ENCODE measurements around the gene BRIX1.

Gene BRIX1

DNA sequence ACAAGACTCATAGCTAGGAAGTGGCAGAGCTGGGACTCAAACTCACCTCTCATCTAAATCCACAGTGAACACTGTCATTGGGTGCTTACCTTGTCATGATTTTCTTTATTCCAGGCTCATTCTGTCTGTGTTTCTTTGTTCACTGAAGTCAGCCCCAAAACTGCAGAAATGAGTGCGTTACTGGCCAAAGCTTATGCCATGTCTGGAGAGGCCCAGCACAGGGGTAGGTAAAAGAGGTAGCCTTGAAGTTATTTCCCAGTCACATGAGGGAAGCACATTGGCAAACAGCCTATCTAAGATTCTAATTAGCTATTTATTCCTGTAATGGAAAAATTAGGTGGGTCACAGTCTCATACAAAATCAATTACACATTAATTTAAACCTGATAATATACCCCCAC is 46.7 kb upstream of the BRIX1 start:
- Histone ChIP-seq H3F3A (ENCODE audit: insufficient read depth) (no peaks in the 10 kb centered on the region), H4K20me1 (ENCODE audit: low read depth, low read length) (no peaks in the 10 kb centered on the region), H3K4me2 (ENCODE audit: low read depth, low read length, poor library complexity, severe bottlenecking) (no peak overlapping the region), H3K27ac (ENCODE audit: low read depth, low read length) (no peak overlapping the region), H3K36me3 (ENCODE audit: low read length) (no peaks in the 10 kb centered on the region), H3K4me3 (ENCODE audit: insufficient read depth, low read length, poor library complexity, severe bottlenecking) (no peak overlapping the region), H3K27me3 (ENCODE audit: low read length) (no peaks in the 10 kb centered on the region), H3K79me2 (ENCODE audit: insufficient read depth, low read length) (no peaks in the 10 kb centered on the region), H3K9ac (ENCODE audit: low read length) (no peak overlapping the region), H2AFZ (ENCODE audit: low read depth, low read length, severe bottlenecking) (no peak overlapping the region), H3K9me3 (ENCODE audit: insufficient read depth, low read length) (no peaks in the 10 kb centered on the region), H3K9me2 (replicated peaks; ENCODE audit: insufficient read depth, low read length) (no peaks in the 10 kb centered on the region)
- TF ChIP-seq CTCF (IDR thresholded peaks at IDR 0.05; ENCODE audit: insufficient read depth, low read length, poor library complexity, severe bottlenecking), result no peak
- no peak for TF ChIP-seq EZH2phosphoT487 (conservative IDR thresholded peaks at IDR 0.05; ENCODE audit: low read length)

- no peaks in the 10 kb centered on the region for H3K27me3 ChIP-seq (ENCODE audit: low read length)
- H3K9ac ChIP-seq (ENCODE audit: low read length), result no peak overlapping the region
- TF ChIP-seq CTCF (IDR thresholded peaks at IDR 0.05; ENCODE audit: insufficient read depth, low read length, poor library complexity, severe bottlenecking) (no peak), EZH2phosphoT487 (conservative IDR thresholded peaks at IDR 0.05; ENCODE audit: low read length) (no peak)
- H3K4me3 ChIP-seq (ENCODE audit: insufficient read depth, low read length, poor library complexity, severe bottlenecking), result no peak overlapping the region
- no peaks in the 10 kb centered on the region for H3F3A ChIP-seq (ENCODE audit: insufficient read depth)
- no peaks in the 10 kb centered on the region for H3K9me3 ChIP-seq (ENCODE audit: insufficient read depth, low read length)
- no peak overlapping the region for H3K4me2 ChIP-seq (ENCODE audit: low read depth, low read length, poor library complexity, severe bottlenecking)
- H4K20me1 ChIP-seq (ENCODE audit: low read depth, low read length), result no peaks in the 10 kb centered on the region
- H2AFZ ChIP-seq (ENCODE audit: low read depth, low read length, severe bottlenecking), result no peak overlapping the region
- no peaks in the 10 kb centered on the region for H3K79me2 ChIP-seq (ENCODE audit: insufficient read depth, low read length)
- no peak overlapping the region for H3K27ac ChIP-seq (ENCODE audit: low read depth, low read length)
- H3K9me2 ChIP-seq (replicated peaks; ENCODE audit: insufficient read depth, low read length), result no peaks in the 10 kb centered on the region
- no peaks in the 10 kb centered on the region for H3K36me3 ChIP-seq (ENCODE audit: low read length)
These were observed 46.3 kb upstream of the BRIX1 start for GRCh38 chr5:34869256-34869655.

DNA sequence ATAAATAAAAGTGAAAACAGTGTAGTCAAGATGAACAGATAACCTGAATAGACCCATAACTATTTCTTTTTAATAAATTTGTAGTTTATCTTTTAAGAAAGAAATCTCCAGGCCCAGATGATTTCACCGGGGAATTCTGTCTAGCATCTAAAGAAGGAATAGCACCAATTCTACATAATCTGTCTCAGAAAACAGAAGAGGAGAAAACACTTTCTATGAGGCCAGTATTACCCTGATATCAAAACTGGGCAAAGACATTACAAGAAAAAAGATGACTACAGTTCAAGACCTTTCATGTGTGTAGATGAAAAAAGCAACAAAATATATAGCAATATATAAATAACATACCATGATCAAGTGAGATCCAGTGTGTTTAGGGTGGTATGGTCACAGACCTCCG is 45.1 kb upstream of the BRIX1 start:
- Histone ChIP-seq H3F3A (ENCODE audit: insufficient read depth) (no peaks in the 10 kb centered on the region), H3K27me3 (ENCODE audit: low read length) (no peaks in the 10 kb centered on the region), H3K79me2 (ENCODE audit: insufficient read depth, low read length) (no peaks in the 10 kb centered on the region), H3K36me3 (ENCODE audit: low read length) (no peaks in the 10 kb centered on the region), H4K20me1 (ENCODE audit: low read depth, low read length) (no peaks in the 10 kb centered on the region), H2AFZ (ENCODE audit: low read depth, low read length, severe bottlenecking) (no peak overlapping the region), H3K27ac (ENCODE audit: low read depth, low read length) (no peak overlapping the region), H3K4me2 (ENCODE audit: low read depth, low read length, poor library complexity, severe bottlenecking) (no peak overlapping the region), H3K9me3 (ENCODE audit: insufficient read depth, low read length) (no peaks in the 10 kb centered on the region), H3K9ac (ENCODE audit: low read length) (no peak overlapping the region), H3K9me2 (replicated peaks; ENCODE audit: insufficient read depth, low read length) (no peaks in the 10 kb centered on the region), H3K4me3 (ENCODE audit: insufficient read depth, low read length, poor library complexity, severe bottlenecking) (no peak overlapping the region)
- TF ChIP-seq CTCF (IDR thresholded peaks at IDR 0.05; ENCODE audit: insufficient read depth, low read length, poor library complexity, severe bottlenecking), result no peak
- TF ChIP-seq EZH2phosphoT487 (conservative IDR thresholded peaks at IDR 0.05; ENCODE audit: low read length), result no peak

DNA sequence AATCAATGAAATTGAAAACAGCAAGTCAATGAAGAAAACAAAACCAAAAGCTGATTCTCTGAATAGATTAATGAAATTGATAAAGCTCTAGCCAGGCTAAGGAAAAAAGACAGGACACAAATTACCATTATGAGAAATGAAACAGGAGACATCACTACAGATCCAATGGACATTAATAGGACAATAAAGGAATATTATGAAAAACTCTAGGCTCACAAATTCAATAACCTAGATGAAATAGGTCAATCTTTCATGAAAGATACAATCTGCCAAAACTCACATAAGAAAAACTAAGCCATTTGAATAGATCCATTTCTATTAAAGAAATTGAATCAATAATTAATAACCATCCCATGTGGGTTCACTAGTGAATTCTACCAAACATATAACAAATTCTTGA is 39.2 kb upstream of the BRIX1 start:
- Histone ChIP-seq H3K79me2 (ENCODE audit: insufficient read depth, low read length) (no peaks in the 10 kb centered on the region), H4K20me1 (ENCODE audit: low read depth, low read length) (no peaks in the 10 kb centered on the region), H3K4me2 (ENCODE audit: low read depth, low read length, poor library complexity, severe bottlenecking) (no peak overlapping the region), H3K9ac (ENCODE audit: low read length) (no peak overlapping the region), H3K4me3 (ENCODE audit: insufficient read depth, low read length, poor library complexity, severe bottlenecking) (no peak overlapping the region), H3K27me3 (ENCODE audit: low read length) (no peaks in the 10 kb centered on the region), H3F3A (ENCODE audit: insufficient read depth) (no peaks in the 10 kb centered on the region), H2AFZ (ENCODE audit: low read depth, low read length, severe bottlenecking) (no peak overlapping the region), H3K9me3 (ENCODE audit: insufficient read depth, low read length) (no peaks in the 10 kb centered on the region), H3K9me2 (replicated peaks; ENCODE audit: insufficient read depth, low read length) (no peaks in the 10 kb centered on the region), H3K36me3 (ENCODE audit: low read length) (no peaks in the 10 kb centered on the region), H3K27ac (ENCODE audit: low read depth, low read length) (no peak overlapping the region)
- no peak for TF ChIP-seq CTCF (IDR thresholded peaks at IDR 0.05; ENCODE audit: insufficient read depth, low read length, poor library complexity, severe bottlenecking)
- TF ChIP-seq EZH2phosphoT487 (conservative IDR thresholded peaks at IDR 0.05; ENCODE audit: low read length), result no peak

Measured in SU-DHL-6 (cell line).